Astrocyte (in vitro differentiated cells and primary cell): ENCODE results near the gene BCAR1. TPM values are rescaled to one million over a fixed set of nuclear protein-coding genes. Genes with fewer than 3 reads are reported as not detected.

Experiments used
- DNase-seq: peaks from one replicate; pipeline ENCODE4 v3.0.0-alpha.2; 2010; ENCODE audit warnings: low read depth
- FAIRE-seq: peaks from 2 replicates; lab custom pipeline; 2011; peaks lifted over from hg19 to GRCh38; lab: Jason Lieb, UNC
- H2AFZ ChIP-seq: 2 replicates; pipeline ENCODE4 v1.6.0; 2012; ENCODE audit warnings: low read depth, low read length, inconsistent platforms
- H3K27ac ChIP-seq: 2 replicates; pipeline ENCODE4 v1.5.1; 2011; ENCODE audit warnings: low read depth, low read length, inconsistent platforms
- H3K27me3 ChIP-seq: 2 replicates; pipeline ENCODE4 v1.6.0; 2011; ENCODE audit warnings: low read length, inconsistent platforms; ENCODE audit not compliant: insufficient read depth
- H3K36me3 ChIP-seq: 2 replicates; pipeline ENCODE4 v1.5.1; 2011; ENCODE audit warnings: low read length, inconsistent platforms; ENCODE audit not compliant: insufficient read depth
- H3K4me1 ChIP-seq: 2 replicates; pipeline ENCODE4 v1.5.1; 2011; ENCODE audit warnings: low read length, inconsistent platforms; ENCODE audit not compliant: insufficient read depth
- H3K4me2 ChIP-seq: 2 replicates; pipeline ENCODE4 v1.6.0; 2012; ENCODE audit warnings: low read length, inconsistent platforms
- H3K4me3 ChIP-seq: 2 replicates; pipeline ENCODE4 v1.5.1; 2011; ENCODE audit warnings: low read depth, mild to moderate bottlenecking, low read length, inconsistent platforms; ENCODE audit not compliant: insufficient read depth
- H3K79me2 ChIP-seq: 2 replicates; pipeline ENCODE4 v1.6.0; 2012; ENCODE audit warnings: mild to moderate bottlenecking, low read length, inconsistent platforms; ENCODE audit not compliant: insufficient read depth
- H3K9ac ChIP-seq: 2 replicates; pipeline ENCODE4 v1.6.0; 2012; ENCODE audit warnings: mild to moderate bottlenecking, low read length, inconsistent platforms
- H3K9me3 ChIP-seq: 2 replicates; pipeline ENCODE4 v1.5.1; 2012; ENCODE audit warnings: low read depth, mild to moderate bottlenecking, low read length, inconsistent platforms; ENCODE audit not compliant: insufficient read depth
- H4K20me1 ChIP-seq: 2 replicates; pipeline ENCODE4 v1.6.0; 2012; ENCODE audit warnings: low read length, inconsistent platforms; ENCODE audit not compliant: insufficient read depth
- H3K27ac Mint-ChIP-seq: one replicate; pipeline ENCODE4 v1.8.0; 2021; ENCODE audit warnings: mild to moderate bottlenecking, mixed read lengths; ENCODE audit not compliant: unreplicated experiment
- H3K27me3 Mint-ChIP-seq: one replicate; pipeline ENCODE4 v1.8.0; 2021; ENCODE audit warnings: low read depth, mixed read lengths; ENCODE audit not compliant: unreplicated experiment
- H3K36me3 Mint-ChIP-seq: one replicate; pipeline ENCODE4 v1.8.0; 2021; ENCODE audit warnings: low read depth, mixed read lengths; ENCODE audit not compliant: unreplicated experiment
- H3K4me1 Mint-ChIP-seq: one replicate; pipeline ENCODE4 v1.8.0; 2021; ENCODE audit warnings: low read depth, mixed read lengths; ENCODE audit not compliant: unreplicated experiment
- H3K4me3 Mint-ChIP-seq: one replicate; pipeline ENCODE4 v1.8.0; 2021; ENCODE audit warnings: mild to moderate bottlenecking, moderate library complexity, mixed read lengths; ENCODE audit not compliant: unreplicated experiment
- H3K9me3 Mint-ChIP-seq: one replicate; pipeline ENCODE4 v1.8.0; 2021; ENCODE audit warnings: mild to moderate bottlenecking, mixed read lengths; ENCODE audit not compliant: unreplicated experiment
- CTCF ChIP-seq: IDR thresholded peaks from 2 replicates; pipeline ENCODE4 v1.5.1; 2011; ENCODE audit warnings: low read depth, mild to moderate bottlenecking, inconsistent platforms, low read length, moderate library complexity; ENCODE audit not compliant: insufficient read depth
- EZH2 ChIP-seq: IDR thresholded peaks from 2 replicates; pipeline ENCODE4 v1.6.1; 2012; ENCODE audit warnings: mild to moderate bottlenecking, low read length, inconsistent platforms; ENCODE audit not compliant: insufficient read depth
- total RNA-seq: library from RNA; stranded (reverse); gene quantifications from 2 replicates; pipeline ENCODE4 v1.2.1, GENCODE V29; 2021

Gene BCAR1
- total RNA-seq, 1 donor from 2014 or later: 296 TPM

GRCh38 chr16:75226550-75227360 lies 24.7 kb downstream of the BCAR1 start:
- peaks cover 5% of the 10 kb centered on the region for H3K36me3 Mint-ChIP-seq
- Histone ChIP-seq H3K27me3 (no peaks in the 10 kb centered on the region), H2AFZ (no peak overlapping the region)

GRCh38 chr16:75225678-75226515 lies 25.5 kb downstream of the BCAR1 start:
- peaks cover 4% of the 10 kb centered on the region for H3K27me3 Mint-ChIP-seq
- Histone ChIP-seq H3K36me3 (peaks cover 10% of the 10 kb centered on the region), H3K27me3 (no peaks in the 10 kb centered on the region), H2AFZ (no peak overlapping the region), H3K4me2 (no peak overlapping the region), H3K9ac (no peak overlapping the region), H3K27ac (no peak overlapping the region), H3K4me1 (no peaks in the 10 kb centered on the region), H4K20me1 (peaks cover 49% of the 10 kb centered on the region), H3K4me3 (no peak overlapping the region), H3K79me2 (peaks cover 16% of the 10 kb centered on the region), H3K9me3 (no peaks in the 10 kb centered on the region)
- H3K36me3 Mint-ChIP-seq: peaks cover 5% of the 10 kb centered on the region
- peaks cover 11% of the 10 kb centered on the region for H3K4me1 Mint-ChIP-seq
- no peak overlapping the region for H3K4me3 Mint-ChIP-seq
- H3K9me3 Mint-ChIP-seq: no peaks in the 10 kb centered on the region
- FAIRE-seq (no peak), DNase-seq (no peak)
- TF ChIP-seq CTCF (no peak), EZH2 (no peak)
- peak overlapping the region; percentile 83 for H3K27ac Mint-ChIP-seq

More at GRCh38 chr16:75226550-75227360, 24.7 kb downstream of the BCAR1 start:
- Histone ChIP-seq H3K36me3 (peaks cover 15% of the 10 kb centered on the region), H3K9me3 (no peaks in the 10 kb centered on the region), H3K4me2 (no peak overlapping the region), H3K9ac (no peak overlapping the region), H3K4me3 (no peak overlapping the region), H3K79me2 (peaks cover 23% of the 10 kb centered on the region), H3K27ac (no peak overlapping the region), H4K20me1 (peaks cover 56% of the 10 kb centered on the region), H3K4me1 (no peaks in the 10 kb centered on the region)
- peaks cover 4% of the 10 kb centered on the region for H3K27me3 Mint-ChIP-seq
- FAIRE-seq (no peak), DNase-seq (no peak)
- H3K4me1 Mint-ChIP-seq: peaks cover 16% of the 10 kb centered on the region
- no peaks in the 10 kb centered on the region for H3K9me3 Mint-ChIP-seq
- TF ChIP-seq CTCF: no peak
- H3K27ac Mint-ChIP-seq: peak overlapping the region; percentile 66
- H3K4me3 Mint-ChIP-seq: no peak overlapping the region
